GM12878 (cell line): ENCODE measurements around the gene RCE1. TPM values are rescaled to one million over a fixed set of nuclear protein-coding genes. Genes with fewer than 3 reads are reported as not detected.

Source experiments
- ATAC-seq: fragments of 200-7000 bp; cut with Tn5 transposase; 3 replicates; pipeline ENCODE4 v1.9.1; 2020; ENCODE audit warnings: mild to moderate bottlenecking, moderate library complexity
- BruUV-seq: library from RNA; stranded (reverse); fragments of 400-500 nt; replicated peaks from 2 replicates; lab custom pipeline; 2021; lab: Mats Ljungman, UMichigan
- CTCF ChIA-PET: fragments of 300-600 bp; sonication (Branson Sonifier 250); formaldehyde crosslinking; extraction: SDS; loops from one replicate; lab custom pipeline; 2021; ENCODE audit warnings: inconsistent platforms; lab: Yijun Ruan, JAX
- POLR2A ChIA-PET: fragments of 350-600 bp; formaldehyde crosslinking; extraction: SDS; loops from one replicate; lab custom pipeline; 2021; ENCODE audit warnings: inconsistent platforms; lab: Charles Lee
- RAD21 ChIA-PET: fragments of 300-600 bp; sonication (Branson Sonifier 250); formaldehyde crosslinking; loops from one replicate; lab custom pipeline; 2023; ENCODE audit warnings: antibody characterized with exemption; ENCODE audit not compliant: unreplicated experiment; lab: Charles Lee
- SMC1A ChIA-PET: fragments of 300-600 bp; sonication (Branson Sonifier 250); formaldehyde crosslinking; loops from one replicate; lab custom pipeline; 2023; ENCODE audit not compliant: unreplicated experiment, uncharacterized antibody; lab: Charles Lee
- DNase-seq: peaks from one replicate; pipeline ENCODE4 v3.0.0-alpha.2; 2011; ENCODE audit warnings: low read depth, low spot score
- FAIRE-seq: peaks from 3 replicates; lab custom pipeline; 2011; peaks lifted over from hg19 to GRCh38; lab: Jason Lieb, UNC
- H2AFZ ChIP-seq: 2 replicates; pipeline ENCODE4 v1.6.0; 2011; ENCODE audit warnings: low read depth, low read length, control low read depth; ENCODE audit not compliant: control insufficient read depth
- H3K27ac ChIP-seq: 2 replicates; pipeline ENCODE4 v1.5.1; 2011; ENCODE audit warnings: control low read depth; ENCODE audit not compliant: control insufficient read depth, insufficient read depth
- H3K27me3 ChIP-seq, 2 experiments: replicated peaks in 1 of 2; 2 replicates each; pipeline versions ENCODE4 v1.6.0 to v1.6.1; 2011; ENCODE audit warnings: low read length in 1 of 2; ENCODE audit not compliant: control insufficient read depth in 2 of 2, insufficient read depth in 2 of 2
- H3K36me3 ChIP-seq, 2 experiments: 2 replicates each; pipeline ENCODE4 v1.5.1; 2011; ENCODE audit warnings: low read length in 1 of 2; ENCODE audit not compliant: control insufficient read depth in 2 of 2, insufficient read depth in 2 of 2
- H3K4me1 ChIP-seq: 2 replicates; pipeline ENCODE4 v1.6.1; 2011; ENCODE audit warnings: mild to moderate bottlenecking, low read length, moderate library complexity, mixed read lengths; ENCODE audit not compliant: control insufficient read depth, insufficient read depth
- H3K4me2 ChIP-seq: 2 replicates; pipeline ENCODE4 v1.6.0; 2011; ENCODE audit warnings: control low read depth; ENCODE audit not compliant: control insufficient read depth, insufficient read depth
- H3K4me3 ChIP-seq: fragments of 200-600 bp; sonication (generic); 2 replicates; pipeline ENCODE4 v1.5.1; 2016
- H3K79me2 ChIP-seq: 2 replicates; pipeline ENCODE4 v1.6.0; 2011; ENCODE audit warnings: low read length; ENCODE audit not compliant: control insufficient read depth, insufficient read depth
- H3K9ac ChIP-seq: 2 replicates; pipeline ENCODE4 v1.8.0; 2011; ENCODE audit warnings: low read length, control low read depth, mixed read lengths; ENCODE audit not compliant: control insufficient read depth, insufficient read depth
- H3K9me3 ChIP-seq: replicated peaks from 3 replicates; pipeline ENCODE4 v1.5.1; 2011; ENCODE audit warnings: mild to moderate bottlenecking, low read length; ENCODE audit not compliant: control insufficient read depth, insufficient read depth
- H4K20me1 ChIP-seq: 2 replicates; pipeline ENCODE4 v1.6.0; 2011; ENCODE audit not compliant: control insufficient read depth, insufficient read depth
- ATF7 ChIP-seq: fragments of 450-650 bp; IDR thresholded peaks from 2 replicates; pipeline ENCODE4 v1.6.1; 2016; ENCODE audit warnings: low read depth, mild to moderate bottlenecking
- BCL11A ChIP-seq: IDR thresholded peaks from 2 replicates; pipeline ENCODE4 v1.6.1; 2011; ENCODE audit warnings: low read depth, low read length
- BHLHE40 ChIP-seq, 2 experiments: fragments of 450-650 bp in 1 of 2; IDR thresholded peaks; 2 replicates each; pipeline ENCODE4 v1.6.1; 2011 to 2017; ENCODE audit warnings: low read depth in 2 of 2, borderline replicate concordance in 1 of 2, improper control_type of control experiment in 1 of 2, low read length in 1 of 2, mild to moderate bottlenecking in 1 of 2
- CTCF ChIP-seq, 3 experiments: IDR thresholded peaks in 2 of 3; conservative IDR thresholded peaks in 1 of 3; 2 replicates each; pipeline ENCODE4 v1.5.1; 2011; ENCODE audit warnings: low read depth in 3 of 3, low read length in 3 of 3, mild to moderate bottlenecking in 3 of 3, control low read depth in 2 of 3, moderate library complexity in 2 of 3, inconsistent platforms in 1 of 3, mixed read lengths in 1 of 3; ENCODE audit not compliant: control insufficient read depth in 2 of 3, insufficient read depth in 1 of 3; ENCODE audit errors: extremely low read depth in 1 of 3
- GATAD2B ChIP-seq: fragments of 450-650 bp; conservative IDR thresholded peaks from 2 replicates; pipeline ENCODE4 v1.6.1; 2017; ENCODE audit warnings: low read depth, mild to moderate bottlenecking, moderate library complexity
- HDGF ChIP-seq: fragments of 450-650 bp; IDR thresholded peaks from 2 replicates; pipeline ENCODE4 v1.6.1; 2016; ENCODE audit warnings: antibody characterized with exemption
- MAX ChIP-seq: IDR thresholded peaks from 2 replicates; pipeline ENCODE4 v1.6.1; 2012; ENCODE audit warnings: low read depth, low read length, improper control_type of control experiment
- MEF2A ChIP-seq: IDR thresholded peaks from 2 replicates; pipeline ENCODE4 v1.6.1; 2011; ENCODE audit warnings: low read depth, mild to moderate bottlenecking, low read length, moderate library complexity; ENCODE audit not compliant: insufficient read depth
- MTA3 ChIP-seq: IDR thresholded peaks from 2 replicates; pipeline ENCODE4 v1.6.1; 2012; ENCODE audit warnings: low read length, inconsistent platforms, borderline replicate concordance
- NR2C2 ChIP-seq: IDR thresholded peaks from 2 replicates; pipeline ENCODE4 v1.6.1; 2011; ENCODE audit warnings: borderline replicate concordance, low read depth; ENCODE audit not compliant: control insufficient read depth, insufficient read length
- RAD21 ChIP-seq: IDR thresholded peaks from 2 replicates; pipeline ENCODE4 v1.6.1; 2011; ENCODE audit warnings: mild to moderate bottlenecking, low read depth, low read length, moderate library complexity; ENCODE audit not compliant: insufficient read depth
- SMAD1 ChIP-seq: fragments of 450-650 bp; IDR thresholded peaks from 2 replicates; pipeline ENCODE4 v1.6.1; 2018; ENCODE audit warnings: mild to moderate bottlenecking, low read depth; ENCODE audit not compliant: partially characterized antibody
- SMAD5 ChIP-seq: IDR thresholded peaks from 2 replicates; pipeline ENCODE4 v1.6.1; 2016; ENCODE audit warnings: antibody characterized with exemption, low read depth
- SMC3 ChIP-seq: IDR thresholded peaks from 2 replicates; pipeline ENCODE4 v1.6.1; 2011; ENCODE audit warnings: low read length, improper control_type of control experiment, borderline replicate concordance
- STAT1 ChIP-seq: fragments of 450-650 bp; conservative IDR thresholded peaks from 2 replicates; pipeline ENCODE4 v1.6.1; 2014; ENCODE audit warnings: antibody characterized with exemption, mild to moderate bottlenecking
- WGBS: methylation state at CpG from one replicate; pipeline ENCODE4 v1.1.6; 2016; ENCODE audit warnings: low lambda C conversion rate; ENCODE audit not compliant: insufficient replicate concordance, insufficient coverage; ENCODE audit errors: missing lambda C conversion rate; 5-methylcytosine and 5-hydroxymethylcytosine counted together
- in situ Hi-C: fragments of 300-500 bp; cut with MboI; formaldehyde crosslinking; loops from 9 replicates; pipeline ENCODE4 v1.14.3; 2018; ENCODE audit warnings: mixed read lengths
- intact Hi-C: fragments of 100-400 bp; cut with micrococcal nuclease; formaldehyde crosslinking; loops from one replicate; pipeline ENCODE4 v1.14.2; 2022; ENCODE audit not compliant: unreplicated experiment
- polyA plus RNA-seq, 11 experiments: library from polyadenylated mRNA; depleted of rRNA in 4 of 11; unstranded in 6 of 11; stranded (reverse) in 5 of 11; fragments of >200 nt; fragmentation: Nextera tagmentation in 4 of 11; fragmentation: Illumina TruSeq in 1 of 11; extraction: Ambion mirVana in 4 of 11; extraction: Trizol in 1 of 11; gene quantifications; 1 replicate in 1 of 11; 2 replicates in 10 of 11; pipeline versions ENCODE4 v1.2.1 to v1.2.3, GENCODE V29; 2011 to 2016; ENCODE audit warnings: inconsistent platforms in 2 of 11, missing spikeins in 2 of 11, low read depth in 1 of 11
- total RNA-seq, 4 experiments: library from RNA; depleted of rRNA in 3 of 4; stranded (reverse); fragments of >200 nt in 3 of 4; fragmentation: Illumina TruSeq in 1 of 4; extraction: Trizol in 1 of 4; gene quantifications; 2 replicates each; pipeline versions ENCODE4 v1.2.1 to v1.2.3, GENCODE V29; 2013 to 2021

RCE1 gene
- total and polyA plus RNA-seq, 10 of the 15 experiments (the other 5 are each of a cell fraction or from before 2014, with no cell fraction given) = 0.79 to 32.9 (median 16.4) TPM

GRCh38 chr11:66841861-66842260 is 1.4 kb upstream of the RCE1 start:
- no peaks in the 10 kb centered on the region for H3K27me3 ChIP-seq
- ChIA-PET POLR2A (interaction anchor here (0.9 to 5.5 kb wide), 7 partner anchors 11 to 398 kb away, joined by 3 to 49 read pairs (median 3); partner anchors contain the start of gene RBM4B), SMC1A (interaction anchor here (0.9 to 3.7 kb wide), 6 partner anchors 14 to 222 kb away, joined by 3 to 14 read pairs (median 4); partner anchors contain the start of gene RBM4B)
- TF ChIP-seq MTA3 (0 out of 2 replicates have a peak, but pooled peaks have one; percentile 13), NR2C2 (no peak), SMAD5 (0 out of 2 replicates have a peak, but pooled peaks have one; percentile 11)
- TF ChIP-seq, all 136 proteins: peak for 2
- RAD21 ChIA-PET = interaction anchor here (2.1 to 2.9 kb wide), 2 partner anchors 14 to 146 kb away, joined by 10 read pairs; no protein-coding TSS in a partner anchor
- H3K36me3 ChIP-seq = peaks cover 3 to 12% of the 10 kb centered on the region in 2 experiments; a peak in 2 of 4 replicates
- peaks cover 37% of the 10 kb centered on the region for H3K79me2 ChIP-seq
- FAIRE-seq (no peak), ATAC-seq (no peak), DNase-seq (no peak)
- no peaks in the 10 kb centered on the region for H3K9me3 ChIP-seq
- in situ Hi-C loops = no loop called here
- BruUV-seq = no TSS peak
- peaks cover 16% of the 10 kb centered on the region for H3K4me1 ChIP-seq
- CTCF ChIA-PET = interaction anchor here (1.0 to 3.3 kb wide), 8 partner anchors 14 to 453 kb away, joined by 3 to 11 read pairs (median 5); partner anchors contain the start of gene RBM4B
- H3K4me3 ChIP-seq = peak overlapping the region; percentile 95
- H2AFZ ChIP-seq = no peak overlapping the region
- peak overlapping the region; percentile 84 for H3K4me2 ChIP-seq
- H4K20me1 ChIP-seq = no peaks in the 10 kb centered on the region
- H3K27ac ChIP-seq = peak overlapping the region; percentile 99
- intact Hi-C loops = no loop called here
- 84% methylated on average over 7 of the region's 7 CpGs for WGBS
- peak overlapping the region; percentile 99 for H3K9ac ChIP-seq

- Histone ChIP-seq H3K36me3 (peaks cover 4 to 12% of the 10 kb centered on the region in 2 experiments; a peak in 2 of 4 replicates), H2AFZ (no peak overlapping the region; the same call in 1 of the 2 replicates), H3K9me3 (no peaks in the 10 kb centered on the region), H3K4me3 (peak overlapping the region; percentile 95), H4K20me1 (no peaks in the 10 kb centered on the region), H3K4me2 (peak overlapping the region; percentile 84), H3K9ac (peak overlapping the region; percentile 99), H3K79me2 (peaks cover 37% of the 10 kb centered on the region), H3K27ac (peak overlapping the region; percentile 99), H3K4me1 (peaks cover 16% of the 10 kb centered on the region), H3K27me3 (no peaks in the 10 kb centered on the region)
- WGBS = 0% methylated on average over 11 of the region's 11 CpGs
- no TSS peak for BruUV-seq
- ATAC-seq = peak; percentile 11
- in situ Hi-C loops (no loop called here), intact Hi-C loops (no loop called here)
- no peak for FAIRE-seq
- RAD21 ChIA-PET = interaction anchor here (2.1 to 2.9 kb wide), 3 partner anchors 9 to 147 kb away, joined by 10 read pairs; no protein-coding TSS in a partner anchor
- SMC1A ChIA-PET = interaction anchor here (0.8 to 3.7 kb wide), 7 partner anchors 13 to 223 kb away, joined by 3 to 14 read pairs (median 4); partner anchors contain the start of gene RBM4B
- CTCF ChIA-PET = interaction anchor here (1.0 to 3.3 kb wide), 8 partner anchors 25 to 453 kb away, joined by 3 to 11 read pairs (median 5); partner anchors contain the start of gene RBM4B
- POLR2A ChIA-PET = interaction anchor here (0.9 to 5.5 kb wide), 9 partner anchors 9 to 397 kb away, joined by 3 to 49 read pairs (median 4); partner anchors contain the start of genes RBM4 and RBM4B
- DNase-seq = no peak
- TF ChIP-seq HDGF (no peak), CTCF (IDR thresholded peaks at IDR 0.05 in 2 of 3, conservative IDR thresholded peaks at IDR 0.05 in 1 of 3; ENCODE audit: control insufficient read depth in 2 of 3, extremely low read depth in 1 of 3, insufficient read depth in 1 of 3, low read depth in 3 of 3, low read length in 3 of 3) (no peak), BCL11A (no peak), SMAD1 (no peak), MEF2A (no peak), MAX (no peak), SMC3 (no peak), STAT1 (no peak), BHLHE40 (IDR thresholded peaks at IDR 0.05; ENCODE audit: borderline replicate concordance in 1 of 2, low read depth in 2 of 2, low read length in 1 of 2) (no peak), ATF7 (no peak), RAD21 (no peak), GATAD2B (no peak)
Measured at GRCh38 chr11:66842501-66842895, 743 bp upstream of the RCE1 start.
